ENCODE results near the gene KIR3DL3.
"Not testable (repeated sequence)": the region's sequence is repeated elsewhere in the genome, so short reads cannot be mapped to it uniquely, and the experiment has no call there.

Gene KIR3DL3

GRCh38 chr19:54731191-54731590 lies 6.9 kb downstream of the KIR3DL3 start:
- no peak for DNase-seq (ENCODE audit: low read depth)

- DNase-seq (ENCODE audit: low read depth): not testable (repeated sequence)
Observed at GRCh38 chr19:54738306-54738705, 14.1 kb downstream of the KIR3DL3 start, which contains the start of gene KIR2DL3. KIR2DL3 (plus strand) TSS chr19:54738513; CDS start chr19:54738546, 33 bp downstream.

- no peak for DNase-seq (ENCODE audit: low read depth)
Observed at GRCh38 chr19:54738715-54739114, 14.5 kb downstream of the KIR3DL3 start.

GRCh38 chr19:54739587-54740497 lies 15.6 kb downstream of the KIR3DL3 start:
- DNase-seq (ENCODE audit: low read depth): no peak

- DNase-seq (ENCODE audit: low read depth): not testable (repeated sequence)
Observed at GRCh38 chr19:54741950-54742349, 17.7 kb downstream of the KIR3DL3 start.

- DNase-seq (ENCODE audit: low read depth): not testable (repeated sequence)
Observed at GRCh38 chr19:54744080-54744479, 19.8 kb downstream of the KIR3DL3 start.

- DNase-seq (ENCODE audit: low read depth): not testable (repeated sequence)
Observed at GRCh38 chr19:54747614-54748322, 23.5 kb downstream of the KIR3DL3 start.

GRCh38 chr19:54750276-54750675 lies 26.0 kb downstream of the KIR3DL3 start:
- not testable (repeated sequence) for DNase-seq (ENCODE audit: low read depth)

GRCh38 chr19:54756204-54757110 lies 32.2 kb downstream of the KIR3DL3 start:
- DNase-seq (ENCODE audit: low read depth): not testable (repeated sequence)

- not testable (repeated sequence) for DNase-seq (ENCODE audit: low read depth)
Observed at GRCh38 chr19:54758577-54758976, 34.3 kb downstream of the KIR3DL3 start.

- DNase-seq (ENCODE audit: low read depth): not testable (repeated sequence)
Observed at GRCh38 chr19:54764219-54764618, 40.0 kb downstream of the KIR3DL3 start.

- DNase-seq (ENCODE audit: low read depth): not testable (repeated sequence)
Observed at GRCh38 chr19:54766464-54766863, 42.2 kb downstream of the KIR3DL3 start.

- DNase-seq (ENCODE audit: low read depth): not testable (repeated sequence)
Observed at GRCh38 chr19:54769646-54770045, 45.4 kb downstream of the KIR3DL3 start, which contains the start of gene KIR2DL1. KIR2DL1 (plus strand) TSS chr19:54769793; CDS start chr19:54769851, 58 bp downstream.

GRCh38 chr19:54770511-54770910 lies 46.3 kb downstream of the KIR3DL3 start:
- DNase-seq (ENCODE audit: low read depth): not testable (repeated sequence)

GRCh38 chr19:54771018-54771960 lies 47.0 kb downstream of the KIR3DL3 start:
- DNase-seq (ENCODE audit: low read depth): not testable (repeated sequence)

- DNase-seq (ENCODE audit: low read depth): not testable (repeated sequence)
Observed at GRCh38 chr19:54772666-54773065, 48.4 kb downstream of the KIR3DL3 start.

- not testable (repeated sequence) for DNase-seq (ENCODE audit: low read depth)
Observed at GRCh38 chr19:54775095-54775815, 51.0 kb downstream of the KIR3DL3 start.

GRCh38 chr19:54775830-54776229 lies 51.6 kb downstream of the KIR3DL3 start:
- DNase-seq (ENCODE audit: low read depth): not testable (repeated sequence)

- DNase-seq (ENCODE audit: low read depth): not testable (repeated sequence)
Observed at GRCh38 chr19:54777851-54778250, 53.6 kb downstream of the KIR3DL3 start.

GRCh38 chr19:54778896-54779295 lies 54.7 kb downstream of the KIR3DL3 start:
- not testable (repeated sequence) for DNase-seq (ENCODE audit: low read depth)

All from EH (cell line).